Hepatocyte (in vitro differentiated cells): ENCODE results near the gene SPIB. TPM values are rescaled to one million over a fixed set of nuclear protein-coding genes. Genes with fewer than 3 reads are reported as not detected.

Source experiments
- DNase-seq: peaks from one replicate; pipeline ENCODE4 v3.0.0-alpha.2; 2016; ENCODE audit warnings: low spot score
- H2AFZ ChIP-seq: fragments of 200-600 bp; sonication (generic); 2 replicates; pipeline ENCODE4 v1.6.0; 2016; ENCODE audit warnings: antibody characterized with exemption, mild to moderate bottlenecking
- H3K27ac ChIP-seq: fragments of 200-600 bp; sonication (generic); 2 replicates; pipeline ENCODE4 v1.5.1; 2016; ENCODE audit warnings: mild to moderate bottlenecking
- H3K27me3 ChIP-seq: fragments of 200-600 bp; sonication (generic); 2 replicates; pipeline ENCODE4 v1.6.1; 2016
- H3K36me3 ChIP-seq: fragments of 200-600 bp; sonication (generic); replicated peaks from 2 replicates; pipeline ENCODE4 v1.5.1; 2016; ENCODE audit warnings: low read depth; ENCODE audit not compliant: insufficient read depth
- H3K4me1 ChIP-seq: fragments of 200-600 bp; sonication (generic); 2 replicates; pipeline ENCODE4 v1.5.1; 2016; ENCODE audit warnings: mild to moderate bottlenecking, moderate library complexity; ENCODE audit not compliant: insufficient read depth
- H3K4me2 ChIP-seq: fragments of 200-600 bp; sonication (generic); 2 replicates; pipeline ENCODE4 v1.6.0; 2016
- H3K4me3 ChIP-seq: fragments of 200-600 bp; sonication (generic); 2 replicates; pipeline ENCODE4 v1.5.1; 2016; ENCODE audit warnings: mild to moderate bottlenecking
- H3K79me2 ChIP-seq: fragments of 200-600 bp; sonication (generic); 2 replicates; pipeline ENCODE4 v1.6.0; 2017; ENCODE audit warnings: mild to moderate bottlenecking
- H3K9me2 ChIP-seq: fragments of 200-600 bp; sonication (generic); replicated peaks from 2 replicates; pipeline ENCODE4 v1.6.0; 2017; ENCODE audit warnings: mild to moderate bottlenecking; ENCODE audit not compliant: insufficient read depth
- H3K9me3 ChIP-seq: fragments of 200-600 bp; sonication (generic); 2 replicates; pipeline ENCODE4 v1.5.1; 2016; ENCODE audit warnings: low read depth, mild to moderate bottlenecking
- H4K20me1 ChIP-seq: fragments of 200-600 bp; sonication (generic); 2 replicates; pipeline ENCODE4 v1.6.0; 2016; ENCODE audit warnings: mild to moderate bottlenecking; ENCODE audit not compliant: insufficient read depth, poor library complexity, severe bottlenecking
- CTCF ChIP-seq: fragments of 200-600 bp; sonication (generic); IDR thresholded peaks from 2 replicates; pipeline ENCODE4 v1.5.1; 2016; ENCODE audit warnings: antibody characterized with exemption, mild to moderate bottlenecking; ENCODE audit not compliant: poor library complexity
- EZH2 ChIP-seq: fragments of 200-600 bp; sonication (generic); IDR thresholded peaks from 2 replicates; pipeline ENCODE4 v1.6.1; 2016; ENCODE audit warnings: antibody characterized with exemption, mild to moderate bottlenecking, borderline replicate concordance
- EZH2phosphoT487 ChIP-seq: fragments of 200-600 bp; sonication (generic); IDR thresholded peaks from one replicate; pipeline ENCODE4 v1.6.1; 2018; ENCODE audit warnings: antibody characterized with exemption, mild to moderate bottlenecking, low read depth, moderate library complexity; ENCODE audit not compliant: unreplicated experiment, severe bottlenecking
- WGBS: methylation state at CpG from one replicate; pipeline ENCODE4 v1.1.6; 2016; ENCODE audit warnings: low lambda C conversion rate; ENCODE audit errors: missing lambda C conversion rate; 5-methylcytosine and 5-hydroxymethylcytosine counted together
- polyA plus RNA-seq: library from polyadenylated mRNA; unstranded; fragments of >200 nt; fragmentation: Nextera tagmentation; extraction: Ambion mirVana; gene quantifications from 2 replicates; pipeline ENCODE4 v1.2.1, GENCODE V29; 2016
- total RNA-seq: library from RNA; depleted of rRNA; stranded (reverse); fragments of >200 nt; gene quantifications from 2 replicates; pipeline ENCODE4 v1.2.3, GENCODE V29; 2014

The SPIB gene
- total and polyA plus RNA-seq, 2 experiments from 2014 or later, result 0.63 to 2.8 TPM

- no peaks in the 10 kb centered on the region for H3K36me3 ChIP-seq
- H3K27ac ChIP-seq, result peak within 1 kb of the TSS; percentile 10
- peak; percentile 66 for DNase-seq
- H3K4me1 ChIP-seq, result peaks cover 4% of the 10 kb centered on the region
- no peaks in the 10 kb centered on the region for H3K79me2 ChIP-seq
- H3K9me3 ChIP-seq, result no peaks in the 10 kb centered on the region
- H4K20me1 ChIP-seq, result no peaks in the 10 kb centered on the region
- peak within 1 kb of the TSS; percentile 62 for H3K4me3 ChIP-seq
- 10% methylated on average over 35 of the region's 40 CpGs for WGBS
- no peaks in the 10 kb centered on the region for H3K9me2 ChIP-seq
- no peak for TF ChIP-seq EZH2phosphoT487
- no peak for TF ChIP-seq EZH2
- no peak for TF ChIP-seq CTCF
- H3K4me2 ChIP-seq, result peak within 1 kb of the TSS; percentile 99
- peaks cover 7% of the 10 kb centered on the region for H3K27me3 ChIP-seq
- peak within 1 kb of the TSS; percentile 68 for H2AFZ ChIP-seq
Measured at GRCh38 chr19:50432221-50433028, 13.7 kb downstream of the SPIB start, which contains the start of gene MYBPC2. MYBPC2 (plus strand) TSS chr19:50432892; CDS start chr19:50432954, 62 bp downstream.

DNA sequence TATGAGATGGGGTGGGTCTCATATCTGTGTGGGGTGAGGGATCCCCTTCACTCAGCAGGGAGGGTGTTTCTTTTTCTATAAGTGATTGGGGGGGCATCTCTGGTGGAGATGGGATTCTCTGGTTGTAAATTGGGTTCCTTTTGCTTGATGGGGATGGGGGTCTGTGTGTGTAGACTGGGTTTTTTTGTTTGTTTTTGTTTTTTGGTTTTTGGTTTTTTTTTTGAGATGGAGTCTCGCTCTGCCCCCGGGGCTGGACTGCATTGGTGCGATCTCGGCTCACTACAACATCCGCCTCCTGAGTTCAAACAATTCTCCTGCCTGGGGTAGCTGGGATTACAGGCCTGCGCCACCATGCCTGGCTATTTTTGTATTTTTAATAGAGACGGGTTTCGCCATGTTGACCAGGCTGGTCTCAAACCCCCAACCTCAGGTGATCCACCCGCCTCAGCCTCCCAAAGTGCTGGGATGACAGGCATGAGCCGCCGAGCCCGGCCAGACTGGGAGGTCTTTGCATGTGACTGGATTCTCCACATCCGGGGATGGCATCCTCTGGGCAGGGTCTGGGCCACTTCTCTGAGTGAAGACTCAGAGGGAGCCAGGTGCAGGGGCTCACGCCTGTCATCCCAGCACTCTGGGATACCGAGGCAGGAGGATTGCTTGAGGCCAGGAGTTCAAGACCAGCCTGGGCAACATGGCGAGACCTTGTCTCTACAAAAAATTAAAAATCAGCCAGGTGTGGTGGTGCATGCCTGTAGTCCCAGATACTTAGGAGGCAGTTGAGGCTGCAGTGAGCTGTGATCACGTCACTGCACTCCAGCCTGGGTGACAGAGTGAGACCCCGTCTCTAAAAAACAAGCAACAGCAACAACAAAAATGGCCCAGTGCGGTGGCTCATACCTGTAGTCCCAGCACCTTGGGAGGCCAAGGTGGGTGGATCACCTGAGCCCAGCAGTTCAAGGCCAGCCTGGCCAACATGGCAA, 14.8 kb downstream of the SPIB start:
- H3K9me2 ChIP-seq, result no peaks in the 10 kb centered on the region
- DNase-seq, result no peak
- H3K36me3 ChIP-seq, result no peaks in the 10 kb centered on the region
- H2AFZ ChIP-seq, result no peak overlapping the region
- WGBS, result 86% methylated on average over 18 of the region's 19 CpGs
- H4K20me1 ChIP-seq, result no peaks in the 10 kb centered on the region
- H3K27me3 ChIP-seq, result peaks cover 7% of the 10 kb centered on the region
- TF ChIP-seq CTCF (no peak), EZH2 (no peak), EZH2phosphoT487 (no peak)
- H3K9me3 ChIP-seq, result no peaks in the 10 kb centered on the region
- H3K4me2 ChIP-seq, result no peak overlapping the region
- no peak overlapping the region for H3K27ac ChIP-seq
- H3K4me3 ChIP-seq, result no peak overlapping the region
- H3K4me1 ChIP-seq, result peaks cover 4% of the 10 kb centered on the region
- no peaks in the 10 kb centered on the region for H3K79me2 ChIP-seq

DNA sequence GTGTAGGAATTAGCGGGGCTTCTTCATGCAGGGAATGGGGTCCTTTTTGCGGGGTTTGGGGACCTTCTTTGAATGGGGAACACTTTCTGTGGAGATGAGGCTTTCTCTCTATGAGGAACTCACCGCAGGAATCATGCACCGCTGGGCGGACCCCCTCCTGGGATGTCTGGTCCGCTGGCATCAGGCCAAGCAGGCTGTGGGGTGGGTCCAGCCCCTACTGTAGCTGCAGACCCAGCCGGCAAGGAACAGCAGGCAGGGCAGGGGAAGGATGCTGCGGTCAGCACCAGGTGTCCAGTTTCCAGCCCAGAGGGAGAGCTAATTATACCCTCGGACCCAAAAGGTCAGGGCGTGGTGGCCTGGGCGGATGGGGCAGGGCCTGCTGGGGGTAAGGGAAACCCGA, 15.8 kb downstream of the SPIB start:
- WGBS, result 58% methylated on average over 11 of the region's 12 CpGs
- no peak for DNase-seq

More for the DNA sequence above, 15.8 kb downstream of the SPIB start:
- Histone ChIP-seq H2AFZ (no peak overlapping the region), H3K79me2 (no peaks in the 10 kb centered on the region), H3K4me3 (no peak overlapping the region), H3K36me3 (no peaks in the 10 kb centered on the region), H3K4me2 (no peak overlapping the region), H3K27me3 (peaks cover 7% of the 10 kb centered on the region), H3K4me1 (peaks cover 4% of the 10 kb centered on the region), H4K20me1 (no peaks in the 10 kb centered on the region), H3K27ac (no peak overlapping the region), H3K9me2 (no peaks in the 10 kb centered on the region), H3K9me3 (no peaks in the 10 kb centered on the region)
- TF ChIP-seq EZH2phosphoT487 (no peak), CTCF (no peak), EZH2 (no peak)
